ACC112 (cell line): ENCODE data around the gene RPIA.

Source experiments
- H2AFZ ChIP-seq: fragments of 200-600 bp; sonication (generic); one replicate; pipeline ENCODE4 v1.6.0; 2017; ENCODE audit warnings: antibody characterized with exemption, low read length; ENCODE audit not compliant: unreplicated experiment
- H3K27ac ChIP-seq: fragments of 200-600 bp; sonication (generic); 2 replicates; pipeline ENCODE4 v1.5.1; 2014; ENCODE audit warnings: low read depth, mild to moderate bottlenecking, antibody characterized with exemption, low read length, moderate library complexity
- H3K27me3 ChIP-seq: fragments of 200-600 bp; sonication (generic); 2 replicates; pipeline ENCODE4 v1.6.1; 2014; ENCODE audit warnings: mild to moderate bottlenecking, antibody characterized with exemption, low read length, moderate library complexity, mixed read lengths; ENCODE audit not compliant: insufficient read depth
- H3K36me3 ChIP-seq: fragments of 200-600 bp; sonication (generic); 2 replicates; pipeline ENCODE4 v1.6.1; 2016; ENCODE audit warnings: mild to moderate bottlenecking, antibody characterized with exemption, low read length, moderate library complexity, mixed read lengths; ENCODE audit not compliant: insufficient read depth
- H3K4me1 ChIP-seq: fragments of 200-600 bp; sonication (generic); one replicate; pipeline ENCODE4 v1.6.1; 2016; ENCODE audit warnings: low read length, mixed read lengths; ENCODE audit not compliant: insufficient read depth, unreplicated experiment, control insufficient read depth
- H3K4me3 ChIP-seq: fragments of 200-600 bp; sonication (generic); 2 replicates; pipeline ENCODE4 v1.5.1; 2014; ENCODE audit warnings: mild to moderate bottlenecking, low read depth, low read length
- H3K79me2 ChIP-seq: fragments of 200-600 bp; sonication (generic); one replicate; pipeline ENCODE4 v1.6.0; 2016; ENCODE audit warnings: low read length; ENCODE audit not compliant: control insufficient read depth, unreplicated experiment, insufficient read depth

The RPIA gene

GRCh38 chr2:88660622-88661021 is 30.9 kb upstream of the RPIA start:
- H3K4me1 ChIP-seq = peaks cover 39% of the 10 kb centered on the region
- no peaks in the 10 kb centered on the region for H3K36me3 ChIP-seq
- no peaks in the 10 kb centered on the region for H3K79me2 ChIP-seq
- no peak overlapping the region for H3K4me3 ChIP-seq
- H3K27ac ChIP-seq = no peak overlapping the region
- H2AFZ ChIP-seq = no peak overlapping the region
- H3K27me3 ChIP-seq = no peaks in the 10 kb centered on the region

- H3K36me3 ChIP-seq = no peaks in the 10 kb centered on the region
Observed at GRCh38 chr2:88666576-88666975, 24.9 kb upstream of the RPIA start.

GRCh38 chr2:88667219-88667618 is 24.3 kb upstream of the RPIA start:
- H3K27ac ChIP-seq = no peak overlapping the region
- no peak overlapping the region for H3K4me3 ChIP-seq
- H3K79me2 ChIP-seq = no peaks in the 10 kb centered on the region
- no peaks in the 10 kb centered on the region for H3K27me3 ChIP-seq
- H3K4me1 ChIP-seq = no peaks in the 10 kb centered on the region
- H2AFZ ChIP-seq = no peak overlapping the region
- no peaks in the 10 kb centered on the region for H3K36me3 ChIP-seq

More at GRCh38 chr2:88666576-88666975, 24.9 kb upstream of the RPIA start:
- Histone ChIP-seq H3K4me3 (no peak overlapping the region), H3K4me1 (no peaks in the 10 kb centered on the region), H2AFZ (no peak overlapping the region), H3K27me3 (no peaks in the 10 kb centered on the region), H3K27ac (no peak overlapping the region), H3K79me2 (no peaks in the 10 kb centered on the region)

DNA sequence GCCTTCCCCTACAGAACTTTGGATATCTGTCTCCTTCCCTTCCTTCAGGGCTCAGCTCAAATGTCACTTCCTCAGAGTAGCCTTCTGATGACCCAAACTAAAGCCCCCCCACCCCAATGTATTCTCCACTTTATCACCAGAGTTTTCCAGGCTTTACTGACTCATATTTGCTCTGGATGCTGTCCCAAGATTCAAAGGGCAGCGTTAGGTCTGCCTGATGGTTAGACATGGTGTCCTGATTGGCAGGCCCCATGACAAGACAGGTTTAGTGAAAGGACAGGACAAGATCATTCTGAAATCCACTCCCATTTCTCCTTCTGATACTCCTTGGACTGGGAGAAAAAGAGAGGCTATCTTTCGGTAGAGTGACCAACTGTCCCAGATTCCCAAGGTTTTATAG is 22.6 kb upstream of the RPIA start:
- H3K79me2 ChIP-seq = no peaks in the 10 kb centered on the region
- no peak overlapping the region for H3K27ac ChIP-seq
- H2AFZ ChIP-seq = no peak overlapping the region
- H3K36me3 ChIP-seq = no peaks in the 10 kb centered on the region
- H3K4me3 ChIP-seq = no peak overlapping the region
- no peaks in the 10 kb centered on the region for H3K27me3 ChIP-seq
- no peaks in the 10 kb centered on the region for H3K4me1 ChIP-seq

GRCh38 chr2:88669482-88670214 is 21.8 kb upstream of the RPIA start:
- H3K79me2 ChIP-seq = no peaks in the 10 kb centered on the region
- H3K4me3 ChIP-seq = no peak overlapping the region
- H3K27ac ChIP-seq = no peak overlapping the region
- no peaks in the 10 kb centered on the region for H3K27me3 ChIP-seq
- H3K36me3 ChIP-seq = no peaks in the 10 kb centered on the region
- H3K4me1 ChIP-seq = no peaks in the 10 kb centered on the region
- H2AFZ ChIP-seq = no peak overlapping the region

- Histone ChIP-seq H3K4me1 (no peaks in the 10 kb centered on the region), H3K27ac (no peak overlapping the region), H3K27me3 (no peaks in the 10 kb centered on the region), H3K36me3 (no peaks in the 10 kb centered on the region), H2AFZ (no peak overlapping the region), H3K79me2 (no peaks in the 10 kb centered on the region), H3K4me3 (no peak overlapping the region)
Observed at GRCh38 chr2:88671786-88672427, 19.6 kb upstream of the RPIA start.

DNA sequence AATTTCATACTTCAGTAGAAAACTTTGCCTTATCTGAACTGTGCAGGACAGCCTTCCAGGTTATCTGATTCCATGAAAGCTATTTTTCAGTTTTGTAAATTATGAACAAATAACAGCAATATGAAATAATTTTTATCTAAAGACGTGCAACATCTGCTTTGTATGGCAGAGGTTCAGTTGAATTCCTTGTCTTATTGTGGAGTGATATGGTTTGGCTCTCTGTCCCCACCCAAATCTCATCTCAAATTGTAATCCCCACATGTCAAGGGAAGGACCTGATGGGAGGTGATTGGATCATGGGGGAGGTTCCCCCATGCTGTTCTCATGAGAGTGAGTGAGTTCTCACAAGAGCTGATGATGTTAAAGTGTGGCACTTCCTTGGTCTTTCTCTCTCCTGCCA is 18.1 kb upstream of the RPIA start:
- Histone ChIP-seq H3K79me2 (no peaks in the 10 kb centered on the region), H3K27ac (no peak overlapping the region), H3K4me3 (no peak overlapping the region), H2AFZ (no peak overlapping the region), H3K4me1 (no peaks in the 10 kb centered on the region), H3K36me3 (no peaks in the 10 kb centered on the region), H3K27me3 (no peaks in the 10 kb centered on the region)

DNA sequence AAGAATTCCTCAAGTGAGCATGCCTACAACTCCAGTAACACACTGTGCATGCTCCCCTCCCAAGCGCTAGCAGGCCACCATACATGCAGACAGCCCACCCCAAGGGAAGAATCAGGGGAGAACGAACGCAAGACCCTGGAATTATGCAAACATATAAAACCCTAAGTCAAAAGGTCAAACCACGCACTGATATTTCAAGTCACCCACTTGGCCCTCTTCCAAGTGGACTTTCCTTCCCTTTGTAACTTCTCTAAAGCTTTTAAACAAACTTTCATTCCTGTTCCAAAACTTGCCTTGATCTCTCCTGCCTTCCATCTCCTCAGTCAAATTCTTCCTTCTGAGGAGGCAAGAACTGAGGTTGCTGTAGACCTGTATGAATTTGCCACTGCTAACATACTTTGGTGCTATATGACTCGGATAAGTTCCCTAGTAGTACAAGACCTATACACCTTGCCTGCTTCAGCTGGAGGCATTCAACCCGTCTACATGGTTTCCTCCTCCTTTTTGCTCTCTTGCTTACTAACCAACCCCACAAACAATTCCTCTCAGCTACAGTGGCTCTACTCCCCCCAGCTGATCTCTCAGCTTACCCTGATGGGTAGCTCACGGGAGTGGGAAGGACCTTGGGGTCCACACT is 11.1 kb upstream of the RPIA start:
- Histone ChIP-seq H3K36me3 (no peaks in the 10 kb centered on the region; the same call in 1 of the 2 replicates), H2AFZ (no peak overlapping the region), H3K27ac (no peak overlapping the region), H3K4me3 (no peak overlapping the region), H3K27me3 (no peaks in the 10 kb centered on the region), H3K79me2 (no peaks in the 10 kb centered on the region), H3K4me1 (no peaks in the 10 kb centered on the region)

GRCh38 chr2:88680916-88681315 is 10.6 kb upstream of the RPIA start:
- no peaks in the 10 kb centered on the region for H3K4me1 ChIP-seq
- no peak overlapping the region for H3K4me3 ChIP-seq
- H3K27me3 ChIP-seq = no peaks in the 10 kb centered on the region
- no peak overlapping the region for H2AFZ ChIP-seq
- no peaks in the 10 kb centered on the region for H3K79me2 ChIP-seq
- no peaks in the 10 kb centered on the region; the same call in 1 of the 2 replicates for H3K36me3 ChIP-seq
- H3K27ac ChIP-seq = no peak overlapping the region

DNA sequence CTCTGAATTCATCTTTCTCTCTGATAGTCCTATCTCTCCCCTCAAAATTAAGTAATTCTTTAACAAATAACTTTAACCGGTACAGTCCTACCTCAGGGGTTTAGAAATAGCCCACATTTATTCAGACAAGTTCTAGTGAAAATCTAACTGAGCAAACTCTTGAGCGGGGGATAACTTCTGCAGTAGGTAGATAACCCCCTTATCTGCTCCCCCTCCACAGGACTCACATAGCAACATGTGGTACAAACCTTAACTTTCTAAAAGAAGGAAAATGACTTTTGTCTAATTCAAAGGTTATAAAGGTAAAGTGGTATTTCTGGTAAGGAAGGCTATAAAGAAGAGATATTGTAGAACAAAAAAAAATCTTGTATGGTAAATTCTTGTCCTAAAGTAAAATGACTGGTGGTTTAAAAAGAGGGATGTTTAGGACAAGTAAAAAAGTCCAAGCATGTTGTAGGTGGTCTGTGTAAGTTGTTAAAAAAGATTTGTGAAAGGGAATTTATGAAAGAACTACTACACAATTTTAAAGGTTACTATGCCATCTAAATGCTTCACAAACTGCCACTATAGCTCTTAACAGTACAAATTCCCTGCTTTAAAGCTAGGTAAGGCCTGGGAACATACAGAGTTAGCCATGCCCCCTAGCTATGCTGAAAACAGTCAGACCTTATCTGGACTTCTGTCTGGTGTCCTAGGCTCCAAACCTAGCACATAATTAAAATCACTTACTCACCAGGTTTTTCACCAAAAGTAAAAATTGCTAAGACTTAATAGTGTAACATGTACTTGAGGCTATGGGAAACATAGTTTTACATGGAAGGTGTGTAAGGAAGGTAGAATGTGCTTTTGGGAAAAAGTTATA is 8.1 kb upstream of the RPIA start:
- no peaks in the 10 kb centered on the region for H3K4me1 ChIP-seq
- no peak overlapping the region for H2AFZ ChIP-seq
- no peaks in the 10 kb centered on the region; the same call in 1 of the 2 replicates for H3K36me3 ChIP-seq
- no peaks in the 10 kb centered on the region for H3K79me2 ChIP-seq
- H3K4me3 ChIP-seq = no peak overlapping the region
- H3K27me3 ChIP-seq = no peaks in the 10 kb centered on the region
- H3K27ac ChIP-seq = no peak overlapping the region
